IPS-18c (cell line): ENCODE results near the gene ANKRD65.
"Not testable (repeated sequence)": the region's sequence is repeated elsewhere in the genome, so short reads cannot be mapped to it uniquely, and the experiment has no call there.

Experiments
- H3K4me3 ChIP-seq: 2 replicates; pipeline ENCODE4 v1.7.0; 2013; ENCODE audit warnings: low read depth, mild to moderate bottlenecking, low read length, moderate library complexity; ENCODE audit not compliant: insufficient read depth
- H3K9me3 ChIP-seq: one replicate; pipeline ENCODE4 v1.6.1; 2013; ENCODE audit warnings: mild to moderate bottlenecking, low read length, moderate library complexity; ENCODE audit not compliant: control insufficient read depth, insufficient read depth

Gene ANKRD65

GRCh38 chr1:1434131-1434823, 13.2 kb upstream of the ANKRD65 start:
- peak overlapping the region; percentile 62 for H3K4me3 ChIP-seq
- no peaks in the 10 kb centered on the region for H3K9me3 ChIP-seq

- H3K4me3 ChIP-seq: peak overlapping the region; percentile 25; the same call in 1 of the 2 replicates
These were observed 12.7 kb upstream of the ANKRD65 start for GRCh38 chr1:1433804-1434130.

GRCh38 chr1:1432951-1433803, 12.1 kb upstream of the ANKRD65 start:
- H3K4me3 ChIP-seq: no peak overlapping the region
- no peaks in the 10 kb centered on the region for H3K9me3 ChIP-seq

More at GRCh38 chr1:1433804-1434130, 12.7 kb upstream of the ANKRD65 start:
- H3K9me3 ChIP-seq: no peaks in the 10 kb centered on the region

GRCh38 chr1:1432274-1432950, 11.3 kb upstream of the ANKRD65 start:
- no peak overlapping the region for H3K4me3 ChIP-seq

GRCh38 chr1:1431845-1432273, 10.8 kb upstream of the ANKRD65 start:
- no peak overlapping the region for H3K4me3 ChIP-seq
- H3K9me3 ChIP-seq: no peaks in the 10 kb centered on the region

More at GRCh38 chr1:1432274-1432950, 11.3 kb upstream of the ANKRD65 start:
- H3K9me3 ChIP-seq: no peaks in the 10 kb centered on the region

GRCh38 chr1:1430992-1431844, 10.1 kb upstream of the ANKRD65 start:
- Histone ChIP-seq H3K9me3 (no peaks in the 10 kb centered on the region), H3K4me3 (no peak overlapping the region)

GRCh38 chr1:1430114-1430982, 9.3 kb upstream of the ANKRD65 start:
- no peak overlapping the region for H3K4me3 ChIP-seq

GRCh38 chr1:1429671-1430073, 8.6 kb upstream of the ANKRD65 start:
- Histone ChIP-seq H3K9me3 (no peaks in the 10 kb centered on the region), H3K4me3 (no peak overlapping the region)

More at GRCh38 chr1:1430114-1430982, 9.3 kb upstream of the ANKRD65 start:
- H3K9me3 ChIP-seq: no peaks in the 10 kb centered on the region

- not testable (repeated sequence) for H3K9me3 ChIP-seq, H3K4me3 ChIP-seq
These were observed 7.9 kb upstream of the ANKRD65 start for GRCh38 chr1:1428967-1429366.

GRCh38 chr1:1428174-1428573, 7.1 kb upstream of the ANKRD65 start:
- H3K4me3 ChIP-seq: no peak overlapping the region
- no peaks in the 10 kb centered on the region for H3K9me3 ChIP-seq

GRCh38 chr1:1427820-1428148, 6.7 kb upstream of the ANKRD65 start:
- Histone ChIP-seq H3K9me3 (no peaks in the 10 kb centered on the region), H3K4me3 (peak overlapping the region; percentile 41; the same call in 1 of the 2 replicates)

- Histone ChIP-seq H3K9me3 (no peaks in the 10 kb centered on the region), H3K4me3 (peak overlapping the region; percentile 41; the same call in 1 of the 2 replicates)
These were observed 6.2 kb upstream of the ANKRD65 start for GRCh38 chr1:1427106-1427819.

GRCh38 chr1:1426496-1427105, 5.5 kb upstream of the ANKRD65 start:
- no peaks in the 10 kb centered on the region for H3K9me3 ChIP-seq
- H3K4me3 ChIP-seq: no peak overlapping the region; the same call in 1 of the 2 replicates

- Histone ChIP-seq H3K4me3 (no peak overlapping the region), H3K9me3 (no peaks in the 10 kb centered on the region)
These were observed 4.8 kb upstream of the ANKRD65 start for GRCh38 chr1:1425753-1426495.

- Histone ChIP-seq H3K4me3 (no peak overlapping the region), H3K9me3 (no peaks in the 10 kb centered on the region)
These were observed 4.3 kb upstream of the ANKRD65 start for GRCh38 chr1:1425426-1425752.
